Neural cell (in vitro differentiated cells): ENCODE results near the gene BANP. TPM values are rescaled to one million over a fixed set of nuclear protein-coding genes. Genes with fewer than 3 reads are reported as not detected.

Experiments used
- H2AFZ ChIP-seq: fragments of 200-600, 300-800 bp; sonication (generic), shearing (Covaris generic); 2 replicates; pipeline ENCODE4 v1.6.0; 2014; ENCODE audit warnings: low read depth, mild to moderate bottlenecking, antibody characterized with exemption, low read length, moderate library complexity
- H3F3A ChIP-seq: fragments of 200-600 bp; shearing (Covaris generic); 2 replicates; pipeline ENCODE4 v1.6.1; 2016; ENCODE audit warnings: mild to moderate bottlenecking, moderate library complexity, mixed read lengths, antibody characterized with exemption, low read length; ENCODE audit not compliant: insufficient read depth, poor library complexity, severe bottlenecking
- H3K27ac ChIP-seq: fragments of 200-600, 300-800 bp; sonication (generic), shearing (Covaris generic); 2 replicates; pipeline ENCODE4 v1.5.1; 2014; ENCODE audit warnings: mild to moderate bottlenecking, low read length, moderate library complexity
- H3K27me3 ChIP-seq: fragments of 300-800, 200-600 bp; sonication (generic), shearing (Covaris generic); 2 replicates; pipeline ENCODE4 v1.6.0; 2014; ENCODE audit warnings: mild to moderate bottlenecking, low read depth, low read length, moderate library complexity; ENCODE audit not compliant: insufficient read depth
- H3K36me3 ChIP-seq: fragments of 300-800, 200-600 bp; sonication (generic), shearing (Covaris generic); 2 replicates; pipeline ENCODE4 v1.5.1; 2014; ENCODE audit warnings: mild to moderate bottlenecking, antibody characterized with exemption, low read length, moderate library complexity; ENCODE audit not compliant: insufficient read depth
- H3K4me2 ChIP-seq: fragments of 300-800, 200-600 bp; sonication (generic), shearing (Covaris generic); 2 replicates; pipeline ENCODE4 v1.6.0; 2014; ENCODE audit warnings: mild to moderate bottlenecking, low read length
- H3K4me3 ChIP-seq: fragments of 300-800, 200-600 bp; sonication (generic), shearing (Covaris generic); 2 replicates; pipeline ENCODE4 v1.5.1; 2014; ENCODE audit warnings: mild to moderate bottlenecking, low read length, moderate library complexity
- H3K79me2 ChIP-seq: fragments of 200-600 bp; shearing (Covaris generic); replicated peaks from 2 replicates; pipeline ENCODE4 v1.6.0; 2014; ENCODE audit warnings: mild to moderate bottlenecking, low read length, moderate library complexity; ENCODE audit not compliant: insufficient read depth
- H3K9ac ChIP-seq: fragments of 300-800, 200-600 bp; sonication (generic), shearing (Covaris generic); 2 replicates; pipeline ENCODE4 v1.6.1; 2016; ENCODE audit warnings: mild to moderate bottlenecking, low read length, mixed read lengths
- H3K9me2 ChIP-seq: fragments of 200-600 bp; shearing (Covaris generic); 2 replicates; pipeline ENCODE4 v1.6.1; 2016; ENCODE audit warnings: mild to moderate bottlenecking, low read length, mixed read lengths; ENCODE audit not compliant: insufficient read depth
- H3K9me3 ChIP-seq: fragments of 200-600, 300-800 bp; sonication (generic), shearing (Covaris generic); 2 replicates; pipeline ENCODE4 v1.6.1; 2016; ENCODE audit warnings: mild to moderate bottlenecking, mixed run types, low read length, moderate library complexity, mixed read lengths
- H4K20me1 ChIP-seq: fragments of 200-600 bp; shearing (Covaris generic); 2 replicates; pipeline ENCODE4 v1.6.1; 2016; ENCODE audit warnings: mild to moderate bottlenecking, mixed run types; ENCODE audit not compliant: insufficient read depth
- CTCF ChIP-seq: fragments of 450-650 bp; IDR thresholded peaks from 2 replicates; pipeline ENCODE4 v1.5.1; 2014; ENCODE audit warnings: antibody characterized with exemption, mild to moderate bottlenecking, moderate library complexity; ENCODE audit not compliant: poor library complexity, severe bottlenecking
- EP300 ChIP-seq: fragments of 450-650 bp; conservative IDR thresholded peaks from 2 replicates; pipeline ENCODE4 v1.6.1; 2014; ENCODE audit warnings: antibody characterized with exemption, mild to moderate bottlenecking, moderate library complexity; ENCODE audit not compliant: poor library complexity, severe bottlenecking
- EZH2 ChIP-seq: fragments of 200-600, 300-800 bp; shearing (Covaris generic), sonication (generic); IDR thresholded peaks from 2 replicates; pipeline ENCODE4 v1.6.1; 2014; ENCODE audit warnings: antibody characterized with exemption, low read length, borderline replicate concordance, mild to moderate bottlenecking; ENCODE audit not compliant: insufficient read depth, poor library complexity, severe bottlenecking
- MXI1 ChIP-seq: fragments of 450-650 bp; conservative IDR thresholded peaks from 2 replicates; pipeline ENCODE4 v1.6.1; 2014; ENCODE audit warnings: antibody characterized with exemption, mild to moderate bottlenecking; ENCODE audit not compliant: poor library complexity, severe bottlenecking
- POLR2AphosphoS5 ChIP-seq: IDR thresholded peaks from 2 replicates; pipeline ENCODE4 v1.6.1; 2012
- RAD21 ChIP-seq: fragments of 450-650 bp; conservative IDR thresholded peaks from 2 replicates; pipeline ENCODE4 v1.6.1; 2014; ENCODE audit warnings: antibody characterized with exemption, mild to moderate bottlenecking, moderate library complexity
- REST ChIP-seq: IDR thresholded peaks from 2 replicates; pipeline ENCODE4 v1.6.1; 2012; ENCODE audit warnings: borderline replicate concordance
- SMC3 ChIP-seq: fragments of 450-650 bp; conservative IDR thresholded peaks from 2 replicates; pipeline ENCODE4 v1.6.1; 2014; ENCODE audit warnings: antibody characterized with exemption, mild to moderate bottlenecking, moderate library complexity; ENCODE audit not compliant: poor library complexity
- TAF1 ChIP-seq: IDR thresholded peaks from 2 replicates; pipeline ENCODE4 v1.6.1; 2012; ENCODE audit warnings: low read depth
- polyA plus RNA-seq: library from polyadenylated mRNA; depleted of rRNA; stranded (reverse); fragments of >200 nt; gene quantifications from 2 replicates; pipeline ENCODE4 v1.2.3, GENCODE V29; 2014

BANP gene
- polyA plus RNA-seq, 1 donor from 2014 or later = 20.6 TPM

- no peaks in the 10 kb centered on the region for H3K9me3 ChIP-seq
- no peaks in the 10 kb centered on the region for H3K27me3 ChIP-seq
- TF ChIP-seq REST = no peak
- TF ChIP-seq EP300 = no peak
- no peak for TF ChIP-seq SMC3
- no peak for TF ChIP-seq MXI1
- no peak for TF ChIP-seq EZH2
- TF ChIP-seq POLR2AphosphoS5 = no peak
- TF ChIP-seq RAD21 = no peak
- TF ChIP-seq CTCF = no peak
- TF ChIP-seq TAF1 = no peak
- H2AFZ ChIP-seq = no peak overlapping the region
- H3K27ac ChIP-seq = no peak overlapping the region
- H3K36me3 ChIP-seq = no peaks in the 10 kb centered on the region
- H3K4me3 ChIP-seq = no peak overlapping the region
- H3K4me2 ChIP-seq = no peak overlapping the region
- H3K9ac ChIP-seq = no peak overlapping the region
- H3K79me2 ChIP-seq = no peaks in the 10 kb centered on the region
- H3K9me2 ChIP-seq = no peaks in the 10 kb centered on the region
- H3F3A ChIP-seq = no peaks in the 10 kb centered on the region
- H4K20me1 ChIP-seq = no peaks in the 10 kb centered on the region
These were observed 164.9 kb downstream of the BANP start for GRCh38 chr16:88116121-88116520.

- Histone ChIP-seq H3K9ac (no peak overlapping the region), H3K9me3 (no peaks in the 10 kb centered on the region), H2AFZ (no peak overlapping the region), H4K20me1 (no peaks in the 10 kb centered on the region), H3K4me3 (no peak overlapping the region), H3K9me2 (no peaks in the 10 kb centered on the region), H3K36me3 (no peaks in the 10 kb centered on the region), H3K27ac (no peak overlapping the region), H3K4me2 (no peak overlapping the region), H3F3A (no peaks in the 10 kb centered on the region), H3K79me2 (no peaks in the 10 kb centered on the region), H3K27me3 (no peaks in the 10 kb centered on the region)
- no peak for TF ChIP-seq EZH2
- no peak for TF ChIP-seq MXI1
- TF ChIP-seq REST = no peak
- no peak for TF ChIP-seq POLR2AphosphoS5
- TF ChIP-seq EP300 = no peak
- no peak for TF ChIP-seq TAF1
- no peak for TF ChIP-seq RAD21
- TF ChIP-seq SMC3 = no peak
- TF ChIP-seq CTCF = no peak
These were observed 166.2 kb downstream of the BANP start for GRCh38 chr16:88117476-88117868.
